OCI-LY3 (cell line): ENCODE measurements around the gene EEA1.

Experiments used
- EZH2phosphoT487 ChIP-seq: fragments of 200-600 bp; shearing (Covaris generic); IDR thresholded peaks from 2 replicates; pipeline ENCODE4 v1.6.1; 2018; ENCODE audit warnings: antibody characterized with exemption, mixed run types, low read depth
- TF ChIP-seq, protein P1 (sequence below): fragments of 200-600, 300-600 bp; sonication (generic); IDR thresholded peaks from 2 replicates; pipeline ENCODE4 v1.5.1; 2014; ENCODE audit warnings: antibody characterized with exemption, low read length, low read depth

DNA sequence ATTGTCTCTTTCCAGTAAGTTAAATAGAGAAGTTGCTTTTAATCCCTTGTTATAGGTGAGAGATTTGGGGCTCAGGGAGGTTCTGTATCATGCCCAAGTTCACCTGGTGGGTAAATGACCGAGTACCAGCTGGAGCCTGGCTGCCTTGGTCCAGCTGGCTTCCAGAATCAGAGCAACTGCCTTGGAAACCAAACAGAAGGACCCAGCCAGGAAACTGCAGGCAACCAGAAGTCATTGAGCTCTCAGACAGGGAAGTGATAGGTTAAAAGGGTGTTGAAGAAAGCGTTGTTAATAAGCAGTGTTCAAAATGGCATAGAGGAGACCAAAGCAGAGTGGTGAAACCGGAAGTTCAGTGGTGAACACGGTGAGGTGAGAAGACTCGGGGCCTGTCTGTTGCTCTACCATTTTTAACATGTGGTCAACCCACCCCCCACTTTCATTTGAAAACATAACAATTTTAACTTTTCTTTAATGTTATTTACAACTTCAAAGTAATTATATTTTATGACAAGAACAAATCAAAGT is 171.4 kb downstream of the EEA1 start:
- TF ChIP-seq, protein P1, sequence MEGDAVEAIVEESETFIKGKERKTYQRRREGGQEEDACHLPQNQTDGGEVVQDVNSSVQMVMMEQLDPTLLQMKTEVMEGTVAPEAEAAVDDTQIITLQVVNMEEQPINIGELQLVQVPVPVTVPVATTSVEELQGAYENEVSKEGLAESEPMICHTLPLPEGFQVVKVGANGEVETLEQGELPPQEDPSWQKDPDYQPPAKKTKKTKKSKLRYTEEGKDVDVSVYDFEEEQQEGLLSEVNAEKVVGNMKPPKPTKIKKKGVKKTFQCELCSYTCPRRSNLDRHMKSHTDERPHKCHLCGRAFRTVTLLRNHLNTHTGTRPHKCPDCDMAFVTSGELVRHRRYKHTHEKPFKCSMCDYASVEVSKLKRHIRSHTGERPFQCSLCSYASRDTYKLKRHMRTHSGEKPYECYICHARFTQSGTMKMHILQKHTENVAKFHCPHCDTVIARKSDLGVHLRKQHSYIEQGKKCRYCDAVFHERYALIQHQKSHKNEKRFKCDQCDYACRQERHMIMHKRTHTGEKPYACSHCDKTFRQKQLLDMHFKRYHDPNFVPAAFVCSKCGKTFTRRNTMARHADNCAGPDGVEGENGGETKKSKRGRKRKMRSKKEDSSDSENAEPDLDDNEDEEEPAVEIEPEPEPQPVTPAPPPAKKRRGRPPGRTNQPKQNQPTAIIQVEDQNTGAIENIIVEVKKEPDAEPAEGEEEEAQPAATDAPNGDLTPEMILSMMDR: no peak
- no peak for TF ChIP-seq EZH2phosphoT487
